Esophagus muscularis mucosa (tissue), 4 donors: ENCODE measurements around the gene S100A4. TPM values are rescaled to one million over a fixed set of nuclear protein-coding genes. Genes with fewer than 3 reads are reported as not detected.
A peak's percentile ranks its signal among the peaks of the same experiment; 100 is the strongest.

ENCODE experiments used
- DNase-seq: peaks from one replicate; pipeline ENCODE4 v3.0.0-alpha.2; 2017; ENCODE audit errors: extremely low spot score
- H3K27ac ChIP-seq, 4 donors: fragments of 200-600 bp; sonication (generic); replicated peaks in 1 of 4; 1 replicate in 3 of 4; 2 replicates in 1 of 4; pipeline ENCODE4 v1.5.1; 2016 to 2019; ENCODE audit warnings: mild to moderate bottlenecking in 1 of 4
- H3K27me3 ChIP-seq, 4 donors: fragments of 200-600 bp; sonication (generic); one replicate each; pipeline versions ENCODE4 v1.5.1 to v1.6.0; 2016 to 2019
- H3K36me3 ChIP-seq, 4 donors: fragments of 200-600 bp; sonication (generic); one replicate each; pipeline ENCODE4 v1.5.1; 2016 to 2019
- H3K4me1 ChIP-seq, 4 donors: fragments of 200-600 bp; sonication (generic); one replicate each; pipeline ENCODE4 v1.5.1; 2016 to 2019
- H3K4me3 ChIP-seq, 4 donors: fragments of 200-600 bp; sonication (generic); 1 replicate in 2 of 4; 2 replicates in 2 of 4; pipeline ENCODE4 v1.5.1; 2016 to 2019; ENCODE audit warnings: mild to moderate bottlenecking in 4 of 4, moderate library complexity in 1 of 4
- H3K9me3 ChIP-seq, 4 donors: fragments of 200-600 bp; sonication (generic); 1 replicate in 3 of 4; 2 replicates in 1 of 4; pipeline ENCODE4 v1.5.1; 2016 to 2019
- CTCF ChIP-seq, 3 experiments: fragments of 200-600 bp in 2 of 3; fragments of 450-650 bp in 1 of 3; sonication (generic) in 2 of 3; IDR thresholded peaks; one replicate each; pipeline ENCODE4 v1.5.1; 2017 to 2019; ENCODE audit warnings: antibody characterized with exemption in 3 of 3, mild to moderate bottlenecking in 2 of 3, moderate library complexity in 1 of 3
- EP300 ChIP-seq: sonication (generic); formaldehyde crosslinking; IDR thresholded peaks from one replicate; pipeline ENCODE4 v1.6.1; 2017; ENCODE audit warnings: antibody characterized with exemption
- POLR2A ChIP-seq: fragments of 450-650 bp; IDR thresholded peaks from one replicate; pipeline ENCODE4 v1.6.1; 2017; ENCODE audit warnings: antibody characterized with exemption, moderate library complexity, mild to moderate bottlenecking, low read depth
- POLR2AphosphoS5 ChIP-seq, 2 donors: sonication (generic); formaldehyde crosslinking; IDR thresholded peaks; one replicate each; pipeline ENCODE4 v1.6.1; 2017; ENCODE audit warnings: antibody characterized with exemption in 2 of 2
- WGBS: methylation state at CpG from one replicate; pipeline ENCODE4 v1.1.5; 2018; 5-methylcytosine and 5-hydroxymethylcytosine counted together
- intact Hi-C: fragments of 100-400 bp; cut with DNase I; formaldehyde crosslinking; loops from one replicate; pipeline ENCODE4 v1.15.1; 2023
- total RNA-seq, 4 donors: library from RNA; depleted of rRNA; stranded (reverse); fragments of >200 nt; gene quantifications; one replicate each; pipeline versions ENCODE4 v1.1.0 to v1.2.1, GENCODE V29; 2016

Gene S100A4
- total RNA-seq, 4 donors from 2014 or later: 154 to 362 (median 273) TPM

- Histone ChIP-seq H3K9me3 (no peaks in the 10 kb centered on the region), H3K4me1 (peaks cover 6 to 20% (median 17%) of the 10 kb centered on the region in 4 donors), H3K27ac (no peak overlapping the region), H3K4me3 (no peak overlapping the region), H3K27me3 (no peaks in the 10 kb centered on the region), H3K36me3 (no peaks in the 10 kb centered on the region)
- intact Hi-C loops: loop anchor here (2.0 to 5.0 kb wide), 3 partner anchors 18 to 234 kb away; partner anchors contain the start of gene S100A16
- 77% methylated on average over 3 of the region's 3 CpGs for WGBS
- TF ChIP-seq POLR2A (no peak), CTCF (IDR thresholded peaks at IDR 0.05) (no peak), EP300 (no peak), POLR2AphosphoS5 (IDR thresholded peaks at IDR 0.05) (no peak)
- DNase-seq: no peak
Observed at GRCh38 chr1:153513023-153513422, 32.6 kb downstream of the S100A4 start.

GRCh38 chr1:153510984-153511410, 34.6 kb downstream of the S100A4 start:
- H3K27me3 ChIP-seq: no peaks in the 10 kb centered on the region
- WGBS: 0% methylated on average over 3 of the region's 7 CpGs
- peak overlapping the region in 2 of 4 donors; percentile 37 to 39 for H3K27ac ChIP-seq
- TF ChIP-seq POLR2AphosphoS5 (IDR thresholded peaks at IDR 0.05) (peak in 1 of 2 donors; percentile 67), EP300 (no peak), POLR2A (no peak), CTCF (IDR thresholded peaks at IDR 0.05) (peak; percentile 81 to 93 (median 90))
- no peak overlapping the region for H3K4me3 ChIP-seq
- intact Hi-C loops: loop anchor here (2.0 to 5.0 kb wide), 3 partner anchors 58 to 236 kb away; partner anchors contain the start of gene S100A16
- no peaks in the 10 kb centered on the region for H3K9me3 ChIP-seq
- no peak for DNase-seq
- no peaks in the 10 kb centered on the region for H3K36me3 ChIP-seq
- peaks cover 22 to 39% (median 35%) of the 10 kb centered on the region in 4 donors for H3K4me1 ChIP-seq

GRCh38 chr1:153509729-153510354, 35.8 kb downstream of the S100A4 start:
- no peak for DNase-seq

GRCh38 chr1:153509036-153509435, 36.6 kb downstream of the S100A4 start:
- 94% methylated on average over 2 of the region's 3 CpGs for WGBS
- Histone ChIP-seq H3K27ac (no peak overlapping the region), H3K9me3 (no peaks in the 10 kb centered on the region), H3K4me3 (no peak overlapping the region), H3K27me3 (no peaks in the 10 kb centered on the region), H3K4me1 (peaks cover 19 to 41% (median 37%) of the 10 kb centered on the region in 4 donors), H3K36me3 (no peaks in the 10 kb centered on the region)
- intact Hi-C loops: no loop called here
- DNase-seq: no peak
- TF ChIP-seq POLR2AphosphoS5 (IDR thresholded peaks at IDR 0.05) (no peak), EP300 (no peak), POLR2A (no peak), CTCF (IDR thresholded peaks at IDR 0.05) (no peak)

More at GRCh38 chr1:153509729-153510354, 35.8 kb downstream of the S100A4 start:
- Histone ChIP-seq H3K4me3 (no peak overlapping the region), H3K27ac (peak overlapping the region in 1 of 4 donors; percentile 7), H3K9me3 (no peaks in the 10 kb centered on the region), H3K36me3 (no peaks in the 10 kb centered on the region), H3K27me3 (no peaks in the 10 kb centered on the region), H3K4me1 (peaks cover 19 to 41% (median 37%) of the 10 kb centered on the region in 4 donors)
- no peak for TF ChIP-seq POLR2AphosphoS5 (IDR thresholded peaks at IDR 0.05)
- TF ChIP-seq POLR2A: no peak
- no peak for TF ChIP-seq EP300
- TF ChIP-seq CTCF (IDR thresholded peaks at IDR 0.05): peak; percentile 38 to 57 (median 45)
- 73% methylated on average over 4 of the region's 4 CpGs for WGBS
- intact Hi-C loops: loop anchor here (2.0 to 5.0 kb wide), 3 partner anchors 59 to 237 kb away; partner anchors contain the start of gene S100A16
